ELR (cell line): ENCODE measurements around the gene TMEM120A.

Source experiments
- DNase-seq: peaks from one replicate; pipeline ENCODE4 v3.0.0-alpha.2; 2015; ENCODE audit warnings: low read depth

The TMEM120A gene

GRCh38 chr7:75980430-75981202, 13.8 kb downstream of the TMEM120A start:
- no peak for DNase-seq

GRCh38 chr7:75979759-75980429, 14.5 kb downstream of the TMEM120A start:
- no peak for DNase-seq

GRCh38 chr7:75977743-75978142, 16.7 kb downstream of the TMEM120A start:
- no peak for DNase-seq

- DNase-seq: peak; percentile 28
These were observed 22.2 kb downstream of the TMEM120A start for GRCh38 chr7:75971961-75972763.

GRCh38 chr7:75971309-75971960, 23.0 kb downstream of the TMEM120A start:
- DNase-seq: no peak

- DNase-seq: no peak
These were observed 24.5 kb downstream of the TMEM120A start for GRCh38 chr7:75969704-75970498.

GRCh38 chr7:75969182-75969581, 25.2 kb downstream of the TMEM120A start:
- no peak for DNase-seq

- DNase-seq: no peak
These were observed 25.8 kb downstream of the TMEM120A start for GRCh38 chr7:75968561-75969001.

GRCh38 chr7:75968012-75968411, 26.4 kb downstream of the TMEM120A start:
- DNase-seq: no peak

GRCh38 chr7:75967487-75967997, 26.9 kb downstream of the TMEM120A start:
- DNase-seq: no peak

GRCh38 chr7:75967055-75967454, 27.3 kb downstream of the TMEM120A start:
- DNase-seq: no peak

- no peak for DNase-seq
These were observed 28.0 kb downstream of the TMEM120A start for GRCh38 chr7:75966190-75966961.

GRCh38 chr7:75965617-75966016, 28.8 kb downstream of the TMEM120A start:
- DNase-seq: no peak

- no peak for DNase-seq
These were observed 30.9 kb downstream of the TMEM120A start for GRCh38 chr7:75963381-75963995.

- DNase-seq: peak; percentile 58
These were observed 31.6 kb downstream of the TMEM120A start for GRCh38 chr7:75962607-75963380.

- DNase-seq: peak; percentile 19
These were observed 33.2 kb downstream of the TMEM120A start for GRCh38 chr7:75961218-75961617.

GRCh38 chr7:75960372-75960771, 34.0 kb downstream of the TMEM120A start:
- DNase-seq: no peak

GRCh38 chr7:75958802-75959543, 35.4 kb downstream of the TMEM120A start:
- no peak for DNase-seq
